ENCODE measurements around the gene CCNB1IP1. TPM values are rescaled to one million over a fixed set of nuclear protein-coding genes. Genes with fewer than 3 reads are reported as not detected.
"Not testable (repeated sequence)": the region's sequence is repeated elsewhere in the genome, so short reads cannot be mapped to it uniquely, and the experiment has no call there.

Gene CCNB1IP1
- total RNA-seq, 1 donor from 2014 or later: 41.0 TPM

GRCh38 chr14:20341646-20342045, 8.6 kb upstream of the CCNB1IP1 start:
- ATAC-seq (no peak), DNase-seq (ENCODE audit: missing footprints) (no peak)
- intact Hi-C loops (cut with DNase I): loop anchor here (2.0 kb wide), 1 partner anchor 119 kb away; the partner anchor contains the start of gene PIP4P1

DNA sequence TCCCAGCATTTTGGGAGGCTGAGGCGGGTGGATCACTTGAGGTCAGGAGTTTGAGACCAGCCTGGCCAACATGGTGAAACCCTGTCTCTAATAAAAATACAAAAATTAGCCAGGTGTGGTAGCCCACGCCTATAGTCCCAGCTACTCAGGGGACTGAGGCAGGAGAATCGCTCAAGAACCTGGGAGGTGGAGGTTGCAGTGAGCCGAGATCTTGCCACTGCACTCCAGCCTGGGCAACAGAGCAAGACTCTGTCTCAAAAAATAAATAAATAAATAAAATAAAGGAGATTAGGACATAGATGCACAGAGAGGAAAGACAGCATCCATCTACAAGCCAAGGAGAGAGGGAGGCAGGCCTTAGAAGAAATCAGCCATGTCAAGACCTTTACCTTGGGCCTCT, 8.0 kb upstream of the CCNB1IP1 start:
- intact Hi-C loops (cut with DNase I); DNase-seq (ENCODE audit: missing footprints); ATAC-seq: not testable (repeated sequence)

GRCh38 chr14:20334017-20334416, 938 bp upstream of the CCNB1IP1 start:
- DNase-seq (ENCODE audit: missing footprints) (no peak), ATAC-seq (no peak)
- intact Hi-C loops (cut with DNase I): loop anchor here (5.0 kb wide), 1 partner anchor 348 kb away; the partner anchor contains the start of gene RNASE4

GRCh38 chr14:20333494-20333841, 389 bp upstream of the CCNB1IP1 start:
- ATAC-seq (no peak), DNase-seq (ENCODE audit: missing footprints) (no peak)
- intact Hi-C loops (cut with DNase I): loop anchor here (1.0 to 5.0 kb wide), 3 partner anchors 10 to 349 kb away; partner anchors contain the start of genes PARP2, PIP4P1 and RNASE4

DNA sequence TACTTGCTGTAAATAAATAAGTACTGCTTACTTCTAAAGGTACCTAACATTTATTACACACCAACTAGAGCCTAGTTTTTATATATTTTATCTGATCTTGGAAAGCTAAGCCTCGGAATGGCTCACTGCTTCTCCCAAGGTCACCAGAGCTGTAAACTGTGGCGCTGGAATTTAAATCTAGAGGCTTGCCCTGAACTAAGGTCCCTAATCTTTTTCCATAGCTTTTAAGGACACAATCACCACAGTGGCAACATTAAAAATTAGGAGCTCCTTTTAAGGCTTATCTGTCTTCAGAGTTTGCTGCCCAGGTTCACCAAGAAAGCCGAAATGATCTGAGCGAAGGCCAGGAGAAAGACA, 670 bp downstream of the CCNB1IP1 start:
- intact Hi-C loops (cut with DNase I): loop anchor here (2.0 to 5.0 kb wide), 2 partner anchors 128 to 350 kb away; partner anchors contain the start of genes PIP4P1 and RNASE4
- ATAC-seq (peak; percentile 59), DNase-seq (ENCODE audit: missing footprints) (no peak)

DNA sequence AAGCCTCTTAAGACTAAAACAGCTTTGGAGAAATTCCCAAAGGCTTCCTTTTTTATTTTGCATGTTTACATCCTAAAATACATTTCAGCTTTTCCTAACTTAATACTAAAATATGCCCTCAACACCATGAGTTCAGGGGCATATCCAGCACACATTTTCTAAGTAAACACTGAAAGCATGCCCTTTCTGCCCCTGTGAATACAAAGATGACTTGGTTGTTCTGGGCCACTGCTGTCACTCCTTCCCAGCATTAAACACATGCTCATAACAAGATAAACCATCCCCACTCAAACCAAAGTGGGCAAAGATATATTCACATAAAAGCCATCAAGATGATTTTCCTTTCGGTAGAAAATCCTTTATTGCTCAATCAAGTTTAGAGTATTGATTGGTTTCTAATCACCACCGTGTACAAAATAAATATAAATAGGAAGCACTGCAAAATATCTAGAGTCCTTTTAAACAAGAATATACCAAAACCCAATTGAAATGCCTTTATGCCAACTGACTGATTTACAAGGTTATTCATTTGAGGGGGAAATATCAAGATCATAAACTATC, 1.9 kb downstream of the CCNB1IP1 start:
- DNase-seq (ENCODE audit: missing footprints) (no peak), ATAC-seq (no peak)
- intact Hi-C loops (cut with DNase I): loop anchor here (2.0 to 5.0 kb wide), 2 partner anchors 64 to 351 kb away; partner anchors contain the start of gene RNASE4

GRCh38 chr14:20329355-20329754, 3.7 kb downstream of the CCNB1IP1 start:
- intact Hi-C loops (cut with DNase I): no loop called here
- no peak for DNase-seq (ENCODE audit: missing footprints)
- ATAC-seq: no peak

DNA sequence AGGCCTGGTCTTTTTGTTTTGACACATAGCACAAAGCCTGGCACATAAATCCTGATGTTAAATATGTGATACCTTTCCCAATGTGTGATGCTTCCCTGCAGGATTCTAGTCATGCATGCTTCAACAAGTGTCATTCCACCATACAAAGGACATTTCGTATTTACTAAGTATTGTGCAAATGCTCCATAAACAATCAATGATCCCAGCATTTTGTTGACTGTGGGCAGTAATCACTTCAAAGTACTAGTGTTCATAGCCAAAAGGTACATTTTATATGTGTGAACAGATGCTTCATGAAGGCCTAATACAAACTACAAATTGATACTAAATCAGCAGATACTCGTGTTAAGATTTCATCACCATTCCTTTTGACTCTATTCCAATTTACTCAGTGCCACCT, 4.4 kb downstream of the CCNB1IP1 start:
- intact Hi-C loops (cut with DNase I): no loop called here
- DNase-seq (ENCODE audit: missing footprints) (no peak), ATAC-seq (no peak)

DNA sequence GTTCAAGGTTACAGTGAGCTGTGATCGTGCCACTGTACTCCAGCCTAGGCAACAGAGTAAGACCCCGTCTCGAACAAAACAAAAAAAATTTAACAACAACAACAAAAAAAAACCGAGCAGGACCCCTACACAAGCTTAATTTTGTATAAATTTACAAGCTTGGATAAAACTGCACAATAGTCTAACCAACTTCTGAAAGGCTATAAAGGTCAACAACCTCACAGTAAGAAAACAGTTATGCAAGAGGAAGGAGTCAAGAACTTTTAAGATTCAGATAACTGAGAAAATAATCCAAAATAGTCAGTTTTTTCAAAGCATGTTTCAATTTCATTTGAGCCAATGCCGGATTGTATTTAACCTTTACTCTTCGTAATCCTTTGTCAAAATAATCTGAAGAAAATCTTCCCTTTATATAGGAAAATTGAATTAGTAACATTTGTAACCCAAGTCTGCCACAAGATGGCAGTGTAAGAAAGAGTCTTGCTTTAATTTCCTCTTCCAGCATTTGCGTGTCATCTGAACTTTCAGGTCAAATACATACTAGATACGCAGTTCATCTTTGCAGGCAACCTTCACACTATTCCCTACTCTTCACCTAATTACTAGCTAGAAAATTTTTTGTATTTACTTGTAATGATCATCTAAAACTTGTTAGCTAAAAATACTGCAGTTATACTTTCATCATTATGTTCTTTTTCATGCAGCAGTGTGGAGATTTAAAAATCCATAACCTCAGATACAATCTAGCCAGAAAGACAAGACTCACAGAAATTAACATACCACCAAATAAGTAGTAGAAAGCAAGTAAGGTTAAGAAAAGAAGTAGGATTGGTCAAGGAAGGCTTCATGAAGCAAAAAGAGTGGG, 5.8 kb downstream of the CCNB1IP1 start:
- ATAC-seq: no peak
- no peak for DNase-seq (ENCODE audit: missing footprints)
- intact Hi-C loops (cut with DNase I): loop anchor here (1.0 kb wide), 1 partner anchor 282 kb away; no protein-coding TSS in a partner anchor

GRCh38 chr14:20317720-20318119, 15.4 kb downstream of the CCNB1IP1 start:
- intact Hi-C loops (cut with DNase I): no loop called here
- DNase-seq (ENCODE audit: missing footprints) (no peak), ATAC-seq (no peak)

DNA sequence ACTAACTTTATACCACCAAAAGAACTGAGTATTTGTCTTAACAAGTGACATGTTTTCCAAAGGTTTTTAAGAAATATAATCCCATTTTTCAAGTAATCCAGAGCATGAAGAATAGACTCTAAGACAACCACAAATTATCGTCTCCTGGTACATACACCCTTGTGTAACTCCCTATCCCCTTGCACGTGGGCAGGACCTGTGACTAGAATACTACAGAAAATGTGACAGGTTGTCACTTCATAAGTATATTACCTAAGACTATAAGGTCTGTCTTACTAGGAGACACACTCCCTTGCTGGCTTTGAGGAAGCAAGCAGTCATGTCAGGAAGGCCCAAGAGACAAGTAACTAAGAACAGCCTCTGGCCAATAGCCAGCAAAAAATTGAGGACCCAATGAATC, 19.1 kb downstream of the CCNB1IP1 start:
- DNase-seq (ENCODE audit: missing footprints) (no peak), ATAC-seq (no peak)
- intact Hi-C loops (cut with DNase I): no loop called here

DNA sequence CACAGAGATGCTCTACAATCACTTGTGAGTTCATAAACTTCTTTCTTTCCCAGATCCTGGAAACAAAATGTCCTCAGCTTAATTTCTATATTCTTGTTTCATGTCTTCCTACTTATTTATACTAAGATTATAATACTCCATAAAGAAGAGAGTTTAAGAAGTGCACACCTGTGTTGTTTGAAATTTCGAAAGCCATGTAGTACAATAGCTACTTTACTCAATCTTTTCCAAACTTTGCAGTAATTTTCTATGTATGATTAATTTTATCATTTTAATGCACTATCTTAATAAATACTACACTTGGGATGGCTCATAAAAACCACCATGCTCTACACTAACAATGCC, 27.0 kb downstream of the CCNB1IP1 start:
- ATAC-seq: no peak
- intact Hi-C loops (cut with DNase I): no loop called here
- DNase-seq (ENCODE audit: missing footprints): no peak

DNA sequence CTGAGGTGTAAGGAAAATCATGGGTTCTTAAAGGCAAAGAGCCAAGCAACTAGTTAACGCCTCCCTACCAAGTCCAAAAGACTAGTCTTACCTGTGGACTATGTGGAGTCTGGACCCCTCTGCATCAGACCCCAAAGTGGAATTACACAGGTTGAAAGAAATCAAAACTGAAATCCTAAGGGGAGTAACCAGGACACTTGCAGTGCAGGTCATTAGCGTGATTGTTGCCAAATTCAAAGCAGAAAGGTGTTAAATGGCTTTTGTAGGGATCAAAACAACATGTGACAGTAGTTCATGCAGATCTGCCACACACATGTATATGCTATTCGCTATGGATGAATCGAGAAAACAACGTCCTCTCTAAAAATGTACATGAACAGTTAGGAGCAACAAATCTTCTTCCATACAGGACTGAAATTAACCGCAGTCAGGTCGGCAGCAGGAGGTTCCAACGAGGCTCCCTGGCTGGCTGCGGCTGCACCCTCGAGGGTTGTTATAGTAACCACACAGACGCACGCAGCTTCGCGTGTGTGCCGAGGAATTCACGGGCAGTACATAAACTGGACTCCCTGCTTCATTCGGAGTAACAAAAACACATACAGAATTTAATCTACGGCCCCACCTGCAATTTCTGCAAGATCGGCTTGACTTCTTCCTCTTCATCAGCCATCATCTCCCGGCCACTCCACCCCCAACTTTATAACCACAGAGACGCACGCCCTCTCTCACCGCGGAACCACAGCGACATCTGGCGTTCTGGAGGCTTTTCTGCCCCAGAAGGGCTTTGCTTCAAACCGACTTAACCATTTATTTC, 27.6 kb downstream of the CCNB1IP1 start, which contains the start of gene TTC5:
TTC5 (minus strand) TSS at position 687 of the 814 bp plus-strand sequence; CDS start at position 673, 14 bp downstream.
- intact Hi-C loops (cut with DNase I): no loop called here
- ATAC-seq (peak; percentile 98), DNase-seq (ENCODE audit: missing footprints) (peak; percentile 93)

GRCh38 chr14:20302042-20302755, 30.9 kb downstream of the CCNB1IP1 start:
- no peak for DNase-seq (ENCODE audit: missing footprints)
- intact Hi-C loops (cut with DNase I): no loop called here
- ATAC-seq: no peak

DNA sequence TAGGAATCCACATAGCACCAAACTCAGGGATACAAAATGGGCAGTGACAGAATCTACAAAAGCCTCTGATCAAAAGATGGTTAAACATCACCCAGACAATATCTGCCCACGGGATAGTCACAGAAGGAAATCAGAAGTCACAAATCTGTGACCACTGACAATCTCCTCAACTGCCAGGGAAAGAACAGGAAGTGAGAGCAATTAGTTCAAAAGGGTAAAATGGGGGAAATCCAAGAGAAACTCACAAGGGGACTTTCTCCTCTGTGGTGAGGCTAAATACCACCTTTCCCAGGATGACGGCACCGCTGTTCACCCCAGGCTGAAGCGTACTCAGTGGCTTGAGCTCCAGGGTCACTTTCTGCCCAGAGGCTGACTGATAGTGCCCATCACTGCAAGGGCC, 38.0 kb downstream of the CCNB1IP1 start:
- no peak for DNase-seq (ENCODE audit: missing footprints)
- no peak for ATAC-seq
- intact Hi-C loops (cut with DNase I): no loop called here

DNA sequence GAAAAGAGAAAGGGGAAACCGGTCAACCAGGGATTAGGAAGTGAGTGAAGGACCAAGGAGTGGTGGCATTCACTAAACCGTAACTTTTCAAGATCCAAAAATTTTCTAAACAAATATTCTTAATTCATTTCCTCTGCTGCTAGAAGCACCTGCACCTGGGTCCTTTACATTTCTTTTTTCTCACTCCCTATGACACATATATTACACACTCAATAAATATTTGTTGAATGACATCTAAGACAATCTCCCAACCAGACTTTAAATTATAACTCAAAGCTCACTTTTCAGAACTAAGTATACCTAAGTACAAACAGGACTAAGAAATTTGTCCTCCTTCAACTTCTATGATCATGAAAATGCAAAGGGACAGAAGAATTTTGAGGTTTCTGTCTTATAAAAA, 38.4 kb downstream of the CCNB1IP1 start:
- DNase-seq (ENCODE audit: missing footprints): no peak
- intact Hi-C loops (cut with DNase I): no loop called here
- no peak for ATAC-seq

- ATAC-seq; DNase-seq (ENCODE audit: missing footprints); intact Hi-C loops (cut with DNase I): not testable (repeated sequence)
These were observed 51.1 kb downstream of the CCNB1IP1 start for GRCh38 chr14:20281998-20282397.

- DNase-seq (ENCODE audit: missing footprints); ATAC-seq; intact Hi-C loops (cut with DNase I): not testable (repeated sequence)
These were observed 52.8 kb downstream of the CCNB1IP1 start for GRCh38 chr14:20280265-20280664.

DNA sequence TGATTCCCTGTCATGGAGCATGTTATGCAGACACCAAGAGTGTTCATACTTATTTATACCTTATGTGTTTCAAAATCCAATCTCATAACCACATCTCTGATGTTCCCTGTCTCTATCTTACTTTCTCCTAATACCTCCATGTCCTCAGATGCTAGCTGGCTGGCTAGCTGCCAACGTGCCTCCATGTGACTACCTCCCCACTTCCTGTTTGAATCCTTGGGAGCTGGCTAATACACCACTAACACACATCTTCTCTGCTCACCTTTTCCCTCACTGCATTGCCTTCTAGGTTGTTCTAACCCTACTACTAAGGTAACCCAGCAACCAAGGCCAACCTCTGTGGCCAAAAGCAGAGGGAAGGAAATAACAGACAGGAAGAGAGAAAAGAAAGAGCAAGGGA, 54.7 kb downstream of the CCNB1IP1 start:
- intact Hi-C loops (cut with DNase I): no loop called here
- no peak for ATAC-seq
- DNase-seq (ENCODE audit: missing footprints): no peak

Measured in Right ventricle myocardium inferior (tissue), 1 donor.